ENCODE data around the gene CKAP5.

The CKAP5 gene

DNA sequence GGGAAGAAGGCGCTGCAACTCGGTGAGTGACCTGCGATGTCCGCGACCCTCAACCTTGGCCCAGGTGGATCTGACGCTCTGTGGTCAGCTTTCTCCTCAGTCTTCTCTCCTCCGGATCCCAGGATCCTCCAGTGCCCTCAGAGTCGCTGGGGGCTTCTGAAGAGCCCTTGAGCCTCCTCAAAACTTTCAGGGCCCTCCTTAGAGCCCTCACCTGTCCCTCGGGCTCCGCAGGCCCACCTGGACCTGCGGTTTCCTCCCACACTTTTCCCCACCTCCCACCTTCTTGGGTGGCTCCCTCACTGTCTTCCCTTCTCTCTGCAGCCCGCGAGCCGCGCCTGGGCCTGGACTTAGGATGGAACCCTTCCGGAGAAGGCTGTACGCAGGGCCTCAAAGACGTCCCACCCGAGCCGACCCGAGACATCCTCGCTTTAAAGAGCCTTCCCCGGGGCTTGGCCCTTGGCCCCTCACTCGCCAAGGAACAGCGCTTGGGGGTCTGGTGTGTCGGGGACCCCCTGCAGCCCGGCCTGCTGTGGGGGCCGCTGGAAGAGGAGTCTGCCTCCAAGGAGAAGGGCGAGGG, 144.9 kb downstream of the CKAP5 start:
- Histone ChIP-seq H4K20me1 (ENCODE audit: low read depth, low read length) (no peaks in the 10 kb centered on the region), H3K4me3 (ENCODE audit: insufficient read depth, low read length, poor library complexity, severe bottlenecking) (peak overlapping the region; percentile 99), H3K9ac (ENCODE audit: low read length) (peak overlapping the region; percentile 99), H3K9me3 (ENCODE audit: insufficient read depth, low read length) (no peaks in the 10 kb centered on the region), H3K27me3 (ENCODE audit: low read length) (no peaks in the 10 kb centered on the region), H3K27ac (ENCODE audit: low read depth, low read length) (peak overlapping the region; percentile 78), H3K4me2 (ENCODE audit: low read depth, low read length, poor library complexity, severe bottlenecking) (peak overlapping the region; percentile 93), H2AFZ (ENCODE audit: low read depth, low read length, severe bottlenecking) (peak overlapping the region; percentile 100), H3K9me2 (replicated peaks; ENCODE audit: insufficient read depth, low read length) (no peaks in the 10 kb centered on the region), H3F3A (ENCODE audit: insufficient read depth) (no peaks in the 10 kb centered on the region), H3K36me3 (ENCODE audit: low read length) (no peaks in the 10 kb centered on the region), H3K79me2 (ENCODE audit: insufficient read depth, low read length) (peaks cover 38% of the 10 kb centered on the region)
- TF ChIP-seq EZH2phosphoT487 (conservative IDR thresholded peaks at IDR 0.05; ENCODE audit: low read length): no peak
- TF ChIP-seq, protein P1, sequence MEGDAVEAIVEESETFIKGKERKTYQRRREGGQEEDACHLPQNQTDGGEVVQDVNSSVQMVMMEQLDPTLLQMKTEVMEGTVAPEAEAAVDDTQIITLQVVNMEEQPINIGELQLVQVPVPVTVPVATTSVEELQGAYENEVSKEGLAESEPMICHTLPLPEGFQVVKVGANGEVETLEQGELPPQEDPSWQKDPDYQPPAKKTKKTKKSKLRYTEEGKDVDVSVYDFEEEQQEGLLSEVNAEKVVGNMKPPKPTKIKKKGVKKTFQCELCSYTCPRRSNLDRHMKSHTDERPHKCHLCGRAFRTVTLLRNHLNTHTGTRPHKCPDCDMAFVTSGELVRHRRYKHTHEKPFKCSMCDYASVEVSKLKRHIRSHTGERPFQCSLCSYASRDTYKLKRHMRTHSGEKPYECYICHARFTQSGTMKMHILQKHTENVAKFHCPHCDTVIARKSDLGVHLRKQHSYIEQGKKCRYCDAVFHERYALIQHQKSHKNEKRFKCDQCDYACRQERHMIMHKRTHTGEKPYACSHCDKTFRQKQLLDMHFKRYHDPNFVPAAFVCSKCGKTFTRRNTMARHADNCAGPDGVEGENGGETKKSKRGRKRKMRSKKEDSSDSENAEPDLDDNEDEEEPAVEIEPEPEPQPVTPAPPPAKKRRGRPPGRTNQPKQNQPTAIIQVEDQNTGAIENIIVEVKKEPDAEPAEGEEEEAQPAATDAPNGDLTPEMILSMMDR (IDR thresholded peaks at IDR 0.05; ENCODE audit: insufficient read depth, low read length, poor library complexity, severe bottlenecking): no peak

DNA sequence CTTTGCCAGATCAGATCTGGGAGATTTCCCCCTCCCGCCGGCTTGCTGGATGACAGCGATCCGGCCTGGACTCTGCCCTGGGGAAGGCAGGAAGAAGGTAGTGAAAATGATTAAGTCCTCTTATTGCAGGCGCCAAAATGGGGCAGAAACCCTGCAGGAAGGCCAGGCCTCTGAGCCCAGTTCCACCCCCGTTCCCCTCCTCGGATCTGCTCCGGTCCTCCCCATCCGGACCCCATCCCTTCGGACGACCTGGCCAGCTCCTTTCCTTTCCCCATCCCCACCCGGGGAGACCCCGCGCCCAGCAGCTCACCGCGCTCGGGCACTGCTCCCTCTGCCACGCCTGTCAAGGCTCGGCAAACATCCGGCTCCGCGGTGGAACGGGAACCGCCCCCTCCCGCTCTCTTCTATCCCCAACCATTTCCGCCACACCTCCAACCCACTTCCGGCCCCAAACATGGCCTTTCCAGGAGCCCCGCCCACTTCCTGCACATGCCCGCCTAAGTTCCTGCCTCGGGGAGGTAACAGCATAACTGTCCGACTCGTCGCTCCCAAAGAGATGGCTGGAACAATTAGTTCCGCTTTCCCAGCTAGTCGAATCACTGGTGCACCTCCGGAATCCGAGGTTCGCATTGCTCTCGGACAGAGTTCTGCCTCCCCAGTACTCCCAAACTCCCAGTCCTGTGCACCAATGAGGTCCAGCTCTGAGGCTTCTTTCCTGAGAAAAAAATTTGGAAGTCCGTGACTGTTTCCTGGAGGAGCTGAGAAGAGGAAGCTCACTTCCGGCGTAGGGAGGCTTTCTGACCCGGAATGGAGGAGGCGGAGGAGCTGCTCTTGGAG, 145.6 kb downstream of the CKAP5 start, which contains the start of the genes ARHGAP1 and ZNF408:
Gene ARHGAP1 (minus strand): TSS at position 379 of the 837 bp plus-strand sequence. CDS start 4,512 bp downstream, outside the sequence.
Gene ZNF408 (plus strand): TSS at position 791 of the 837 bp plus-strand sequence. CDS start 17 bp downstream, at position 808.
- Histone ChIP-seq H2AFZ (ENCODE audit: low read depth, low read length, severe bottlenecking) (peak within 1 kb of the TSS; percentile 100), H4K20me1 (ENCODE audit: low read depth, low read length) (no peaks in the 10 kb centered on the region), H3K27ac (ENCODE audit: low read depth, low read length) (peak within 1 kb of the TSS; percentile 78), H3F3A (ENCODE audit: insufficient read depth) (no peaks in the 10 kb centered on the region), H3K36me3 (ENCODE audit: low read length) (no peaks in the 10 kb centered on the region), H3K9ac (ENCODE audit: low read length) (peak within 1 kb of the TSS; percentile 99), H3K4me3 (ENCODE audit: insufficient read depth, low read length, poor library complexity, severe bottlenecking) (peak within 1 kb of the TSS; percentile 99), H3K9me2 (replicated peaks; ENCODE audit: insufficient read depth, low read length) (no peaks in the 10 kb centered on the region), H3K79me2 (ENCODE audit: insufficient read depth, low read length) (peaks cover 38% of the 10 kb centered on the region), H3K9me3 (ENCODE audit: insufficient read depth, low read length) (no peaks in the 10 kb centered on the region), H3K27me3 (ENCODE audit: low read length) (no peaks in the 10 kb centered on the region), H3K4me2 (ENCODE audit: low read depth, low read length, poor library complexity, severe bottlenecking) (peak within 1 kb of the TSS; percentile 93)
- TF ChIP-seq, protein P1 (IDR thresholded peaks at IDR 0.05; ENCODE audit: insufficient read depth, low read length, poor library complexity, severe bottlenecking): no peak
- no peak for TF ChIP-seq EZH2phosphoT487 (conservative IDR thresholded peaks at IDR 0.05; ENCODE audit: low read length)

DNA sequence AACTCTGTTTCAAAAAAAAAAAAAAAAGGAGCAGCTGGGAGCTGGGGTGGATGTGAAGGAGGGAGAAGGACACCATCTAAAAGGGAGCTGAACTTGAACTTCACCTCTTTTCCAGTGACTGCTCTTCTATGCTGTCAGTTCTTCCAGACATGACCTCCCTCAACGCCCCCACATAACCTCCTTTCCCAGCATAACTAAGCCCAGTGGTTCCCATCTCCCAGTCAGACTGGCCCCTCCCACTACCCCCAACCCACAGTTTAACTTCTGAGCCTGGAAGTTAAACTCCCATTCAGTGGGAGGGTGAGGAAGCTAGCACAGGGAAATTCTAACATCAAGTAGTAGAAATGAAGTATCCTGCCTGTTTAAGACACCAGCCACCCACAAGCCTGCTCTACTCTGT, 147.5 kb downstream of the CKAP5 start:
- H3K79me2 ChIP-seq (ENCODE audit: insufficient read depth, low read length): peaks cover 38% of the 10 kb centered on the region
- peak overlapping the region; percentile 30 for H3K4me2 ChIP-seq (ENCODE audit: low read depth, low read length, poor library complexity, severe bottlenecking)
- no peaks in the 10 kb centered on the region for H3K9me2 ChIP-seq (replicated peaks; ENCODE audit: insufficient read depth, low read length)
- no peaks in the 10 kb centered on the region for H3K27me3 ChIP-seq (ENCODE audit: low read length)
- no peaks in the 10 kb centered on the region for H3K36me3 ChIP-seq (ENCODE audit: low read length)
- H3F3A ChIP-seq (ENCODE audit: insufficient read depth): no peaks in the 10 kb centered on the region
- H3K4me3 ChIP-seq (ENCODE audit: insufficient read depth, low read length, poor library complexity, severe bottlenecking): no peak overlapping the region
- H3K9me3 ChIP-seq (ENCODE audit: insufficient read depth, low read length): no peaks in the 10 kb centered on the region
- H2AFZ ChIP-seq (ENCODE audit: low read depth, low read length, severe bottlenecking): no peak overlapping the region
- no peak overlapping the region for H3K9ac ChIP-seq (ENCODE audit: low read length)
- no peak overlapping the region for H3K27ac ChIP-seq (ENCODE audit: low read depth, low read length)
- no peaks in the 10 kb centered on the region for H4K20me1 ChIP-seq (ENCODE audit: low read depth, low read length)
- TF ChIP-seq, protein P1 (IDR thresholded peaks at IDR 0.05; ENCODE audit: insufficient read depth, low read length, poor library complexity, severe bottlenecking): no peak
- TF ChIP-seq EZH2phosphoT487 (conservative IDR thresholded peaks at IDR 0.05; ENCODE audit: low read length): no peak

Measured in SU-DHL-6 (cell line).